GM12891 (cell line): Measurements from ENCODE around the gene SWAP70.

ENCODE experiments used
- DNase-seq: peaks from one replicate; pipeline ENCODE4 v3.0.0; 2011; ENCODE audit warnings: low spot score; ENCODE audit not compliant: insufficient read length
- FAIRE-seq: peaks from 2 replicates; lab custom pipeline; 2011; peaks lifted over from hg19 to GRCh38; lab: Jason Lieb, UNC
- PAX5 ChIP-seq: IDR thresholded peaks from 2 replicates; pipeline ENCODE4 v1.6.1; 2011; ENCODE audit warnings: low read length, moderate library complexity, mild to moderate bottlenecking; ENCODE audit not compliant: insufficient read depth, severe bottlenecking
- POLR2A ChIP-seq: IDR thresholded peaks from 2 replicates; pipeline ENCODE4 v1.6.1; 2011; ENCODE audit warnings: low read depth, low read length, control low read depth
- POLR2AphosphoS5 ChIP-seq: IDR thresholded peaks from 2 replicates; pipeline ENCODE4 v1.6.1; 2011; ENCODE audit warnings: low read depth, low read length, control low read depth
- POU2F2 ChIP-seq: IDR thresholded peaks from 2 replicates; pipeline ENCODE4 v1.6.1; 2011; ENCODE audit warnings: low read depth, mild to moderate bottlenecking, control low read depth, low read length, moderate library complexity
- SPI1 ChIP-seq: IDR thresholded peaks from 2 replicates; pipeline ENCODE4 v1.6.1; 2011; ENCODE audit warnings: low read depth, low read length, control low read depth
- TAF1 ChIP-seq: IDR thresholded peaks from 2 replicates; pipeline ENCODE4 v1.6.1; 2011; ENCODE audit warnings: low read depth, low read length, control low read depth

SWAP70 gene

GRCh38 chr11:9718147-9718546, 54.3 kb downstream of the SWAP70 start:
- TF ChIP-seq POU2F2: no peak
- no peak for TF ChIP-seq PAX5
- no peak for TF ChIP-seq POLR2A
- TF ChIP-seq POLR2AphosphoS5: no peak
- TF ChIP-seq SPI1: no peak
- TF ChIP-seq TAF1: no peak
- DNase-seq (no peak), FAIRE-seq (peak; percentile 62)

DNA sequence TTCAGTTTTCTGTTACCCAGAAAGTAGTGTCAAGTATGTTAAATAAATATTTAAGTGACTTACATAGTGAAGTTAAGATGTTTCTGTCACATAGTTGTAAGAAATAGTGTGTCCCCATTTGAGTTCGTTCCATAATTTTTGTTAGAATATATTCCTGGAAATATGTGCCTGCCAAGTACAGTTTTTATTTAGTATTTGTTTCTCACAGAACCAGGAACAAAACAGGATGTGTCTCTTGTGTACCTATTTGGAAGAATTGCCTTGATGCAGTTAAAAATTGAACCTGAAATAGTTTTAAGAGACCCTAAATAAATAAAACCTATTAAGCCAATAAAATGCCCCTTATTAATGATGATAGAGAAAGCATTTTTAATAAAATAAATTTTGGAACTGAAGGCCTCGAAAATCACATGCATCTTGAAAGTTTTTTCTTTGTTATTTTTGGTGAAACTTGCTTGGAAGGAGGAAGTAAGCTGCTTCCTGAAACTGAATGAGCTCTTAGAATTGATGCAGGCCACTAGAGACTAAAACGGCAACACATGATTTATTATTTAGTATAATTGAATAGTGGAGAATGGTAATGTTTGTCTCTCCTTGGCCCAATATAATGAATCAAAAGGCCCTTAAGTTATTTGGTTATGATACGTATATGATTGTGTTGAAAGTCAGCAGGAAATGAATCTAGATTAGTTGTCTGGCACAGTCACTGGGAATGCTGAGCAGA, 55.9 kb downstream of the SWAP70 start:
- DNase-seq: no peak
- no peak for FAIRE-seq
- TF ChIP-seq TAF1 (no peak), POU2F2 (no peak), SPI1 (no peak), PAX5 (no peak), POLR2A (no peak), POLR2AphosphoS5 (no peak)

GRCh38 chr11:9720290-9720630, 56.4 kb downstream of the SWAP70 start:
- DNase-seq: no peak
- no peak for TF ChIP-seq SPI1
- TF ChIP-seq POU2F2: no peak
- no peak for TF ChIP-seq POLR2A
- no peak for TF ChIP-seq POLR2AphosphoS5
- TF ChIP-seq TAF1: no peak
- TF ChIP-seq PAX5: no peak
- FAIRE-seq: peak; percentile 33

GRCh38 chr11:9722023-9722422, 58.1 kb downstream of the SWAP70 start:
- DNase-seq (no peak), FAIRE-seq (no peak)
- TF ChIP-seq POLR2A (no peak), TAF1 (no peak), POLR2AphosphoS5 (no peak), POU2F2 (no peak), PAX5 (no peak), SPI1 (no peak)

DNA sequence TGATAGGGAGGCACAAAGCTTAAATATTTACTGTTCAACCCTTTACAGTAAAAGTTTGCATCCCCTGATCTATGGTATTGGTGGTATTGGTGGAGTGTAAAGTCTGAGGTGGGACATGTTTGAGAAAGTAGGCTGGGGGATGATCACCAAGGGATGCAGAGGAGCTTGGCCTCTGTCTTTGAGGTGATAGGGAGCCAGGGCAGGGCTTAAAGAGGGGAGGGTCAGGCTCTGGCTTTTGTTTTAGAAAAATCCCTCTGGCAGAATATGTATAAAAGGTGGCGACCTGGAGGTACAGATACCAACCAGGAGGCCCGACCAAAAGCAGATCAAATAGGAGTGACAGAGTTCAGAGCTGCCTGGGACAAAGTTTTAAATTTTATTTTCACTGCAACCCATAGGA, 59.0 kb downstream of the SWAP70 start:
- DNase-seq: no peak
- no peak for TF ChIP-seq SPI1
- TF ChIP-seq PAX5: no peak
- TF ChIP-seq POU2F2: no peak
- no peak for TF ChIP-seq POLR2AphosphoS5
- TF ChIP-seq TAF1: no peak
- no peak for TF ChIP-seq POLR2A
- FAIRE-seq: peak; percentile 5

- DNase-seq (no peak), FAIRE-seq (peak; percentile 64)
- TF ChIP-seq POLR2AphosphoS5: no peak
- no peak; the same call in 1 of the 2 replicates for TF ChIP-seq SPI1
- TF ChIP-seq TAF1: no peak
- TF ChIP-seq POU2F2: no peak
- no peak for TF ChIP-seq POLR2A
- no peak for TF ChIP-seq PAX5
Measured at GRCh38 chr11:9726321-9727022, 62.6 kb downstream of the SWAP70 start.

- DNase-seq (no peak), FAIRE-seq (no peak)
- TF ChIP-seq POU2F2: no peak
- TF ChIP-seq TAF1: no peak
- no peak for TF ChIP-seq POLR2AphosphoS5
- no peak for TF ChIP-seq SPI1
- TF ChIP-seq POLR2A: no peak
- no peak for TF ChIP-seq PAX5
Measured at GRCh38 chr11:9728058-9728457, 64.2 kb downstream of the SWAP70 start.

DNA sequence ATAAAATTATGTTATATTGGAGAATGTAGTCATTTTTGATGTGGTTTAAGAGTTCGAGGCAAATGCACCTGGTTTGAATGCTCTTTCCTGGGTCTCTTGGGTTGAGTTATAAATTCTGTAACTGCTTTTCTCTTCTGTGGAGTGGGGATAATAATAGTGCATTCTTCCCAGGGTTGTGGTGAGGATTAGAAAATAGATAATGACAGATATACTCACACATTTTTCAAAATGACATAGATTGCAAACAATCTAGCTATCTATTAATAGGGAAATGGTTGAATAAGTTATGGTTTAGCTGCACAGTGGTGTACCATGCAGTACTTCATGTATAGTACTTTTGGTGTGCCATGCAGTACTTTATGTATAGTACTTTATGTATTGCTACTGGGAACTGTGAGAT, 67.4 kb downstream of the SWAP70 start:
- TF ChIP-seq TAF1: no peak
- no peak for TF ChIP-seq POLR2A
- TF ChIP-seq PAX5: no peak
- TF ChIP-seq POLR2AphosphoS5: no peak
- TF ChIP-seq POU2F2: no peak
- no peak for TF ChIP-seq SPI1
- DNase-seq (no peak), FAIRE-seq (no peak)

- TF ChIP-seq POLR2AphosphoS5: no peak
- TF ChIP-seq TAF1: no peak
- TF ChIP-seq POLR2A: no peak
- TF ChIP-seq SPI1: no peak
- no peak for TF ChIP-seq POU2F2
- TF ChIP-seq PAX5: no peak
- no peak for DNase-seq
- FAIRE-seq: no peak
Measured at GRCh38 chr11:9732453-9732852, 68.6 kb downstream of the SWAP70 start.
